NCI-H226 (cell line): ENCODE measurements around the gene AGAP3.

Source experiments
- DNase-seq: peaks from one replicate; pipeline ENCODE4 v3.0.0-alpha.2; 2015

AGAP3 gene

DNA sequence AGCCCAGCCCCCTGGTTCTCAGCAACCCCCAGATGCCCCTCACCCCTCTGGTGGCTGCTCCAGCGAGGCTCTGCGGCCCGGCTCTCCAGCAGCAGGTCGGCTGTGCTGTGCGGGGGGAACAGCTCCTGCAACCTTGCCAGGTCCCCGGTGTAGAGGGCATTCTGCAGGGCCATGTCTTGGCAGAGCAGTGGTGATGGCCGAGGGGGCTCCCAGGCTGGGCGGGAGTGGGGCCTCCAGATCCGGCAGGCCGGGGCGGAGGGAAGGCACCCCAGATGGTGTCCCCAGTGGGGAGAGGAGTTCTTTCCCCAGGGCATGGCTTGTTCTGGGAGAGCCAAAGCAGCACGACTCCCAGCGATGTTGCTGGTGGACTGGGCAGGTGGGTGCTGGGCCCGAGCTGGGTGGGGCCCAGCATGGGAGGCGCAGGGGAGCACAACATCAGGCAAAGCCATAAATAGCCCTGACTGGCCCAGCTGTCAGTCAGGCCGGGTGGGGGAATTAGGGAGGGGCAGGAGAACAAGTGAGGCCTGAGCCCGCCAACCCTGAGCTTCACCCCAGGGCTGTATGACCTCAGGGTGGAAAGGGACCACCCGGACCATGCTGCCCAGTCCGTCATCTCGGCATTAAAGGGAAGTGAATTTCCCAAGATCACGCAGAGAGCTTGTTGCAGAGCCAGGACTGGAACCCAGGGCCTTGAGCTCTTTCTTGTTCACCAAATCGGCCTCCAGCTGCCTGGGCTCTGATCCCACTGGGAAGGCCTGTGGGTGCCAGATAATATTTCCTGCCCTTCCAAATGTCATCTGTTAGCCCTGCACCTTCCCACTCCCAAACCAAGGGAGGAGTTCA, 101.4 kb downstream of the AGAP3 start:
- DNase-seq = no peak

DNA sequence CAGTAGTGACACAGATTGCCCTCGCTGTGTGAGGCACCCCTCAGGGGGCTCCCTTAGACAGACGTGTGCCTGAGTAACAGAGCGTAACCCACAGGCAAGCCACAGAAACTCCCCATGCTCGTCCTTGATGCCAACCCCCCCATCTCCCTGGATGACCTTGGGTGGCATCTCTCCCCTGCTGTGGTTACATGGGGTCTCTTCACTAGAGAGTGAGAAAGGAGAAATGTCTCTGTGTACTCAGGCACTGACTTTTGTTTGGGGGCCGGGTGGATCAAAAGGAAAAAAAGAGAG, 101.9 kb downstream of the AGAP3 start:
- DNase-seq = no peak

- no peak for DNase-seq
These were observed 102.8 kb downstream of the AGAP3 start for GRCh38 chr7:151189038-151189437.

- no peak for DNase-seq
These were observed 105.3 kb downstream of the AGAP3 start for GRCh38 chr7:151191544-151191943.

GRCh38 chr7:151192002-151192539, 105.8 kb downstream of the AGAP3 start:
- DNase-seq = no peak

DNA sequence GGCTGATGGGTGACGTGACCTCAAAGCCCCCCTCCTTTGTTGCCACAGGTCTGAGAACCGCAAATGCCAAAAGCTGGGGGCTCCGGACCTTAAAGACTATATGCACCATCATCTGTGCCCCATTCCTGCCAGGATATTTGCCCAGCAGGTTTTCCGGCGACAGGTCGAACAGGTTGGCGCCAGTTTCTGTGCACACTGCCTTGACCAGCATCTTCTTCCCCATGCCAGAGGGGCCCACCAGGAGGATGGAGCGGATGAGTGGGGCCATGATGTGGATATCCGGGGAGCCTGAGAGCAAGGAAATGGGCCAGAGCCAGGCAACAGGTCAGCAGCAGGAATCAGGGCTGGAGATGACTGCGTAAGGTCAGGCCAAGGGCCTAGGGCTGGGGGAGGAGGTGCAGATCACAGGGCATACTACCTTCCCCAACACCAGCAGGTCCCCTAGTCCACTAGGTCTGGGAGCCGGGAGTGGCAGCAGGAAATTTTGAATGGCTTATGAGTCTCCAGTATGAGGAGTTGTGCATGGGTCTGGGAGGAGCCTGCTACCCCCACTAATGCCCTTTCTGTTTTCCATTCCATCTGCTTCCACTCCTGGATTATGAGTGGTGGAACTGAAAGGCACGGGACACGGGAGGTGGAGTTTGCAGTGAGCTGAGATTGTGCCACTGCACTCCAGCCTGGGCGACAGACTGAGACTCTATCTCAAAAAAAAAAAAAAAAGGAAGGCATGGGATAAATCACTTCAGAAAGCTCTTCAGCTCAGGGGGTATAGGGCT, 107.1 kb downstream of the AGAP3 start:
- DNase-seq = no peak
